HepG2 (cell line): ENCODE measurements around the gene ANKS4B. TPM values are rescaled to one million over a fixed set of nuclear protein-coding genes. Genes with fewer than 3 reads are reported as not detected.
A peak's percentile ranks its signal among the peaks of the same experiment; 100 is the strongest.

Source experiments
- AGO1 ChIP-seq: fragments of 200-400 bp; formaldehyde crosslinking; IDR thresholded peaks from 2 replicates; pipeline ENCODE4 v1.6.1; 2017; ENCODE audit warnings: mild to moderate bottlenecking, low read depth, low read length, moderate library complexity; ENCODE audit not compliant: poor library complexity, severe bottlenecking
- ERF ChIP-seq: IDR thresholded peaks from 2 replicates; pipeline ENCODE4 v1.6.1; 2018; ENCODE audit warnings: missing biosample characterization, missing genetic modification reagents
- HNRNPK ChIP-seq: fragments of 200-400 bp; formaldehyde crosslinking; IDR thresholded peaks from 2 replicates; pipeline ENCODE4 v1.6.1; 2018; ENCODE audit warnings: low read length, low read depth, moderate library complexity, mild to moderate bottlenecking; ENCODE audit not compliant: poor library complexity, severe bottlenecking
- JUN ChIP-seq: sonication (generic); formaldehyde crosslinking; IDR thresholded peaks from 2 replicates; pipeline ENCODE4 v1.4.0; 2020; ENCODE audit warnings: mild to moderate bottlenecking, missing genetic modification reagents
- KDM5B ChIP-seq: sonication (generic); formaldehyde crosslinking; IDR thresholded peaks from 2 replicates; pipeline ENCODE4 v1.4.0; 2020; ENCODE audit warnings: missing genetic modification reagents, mild to moderate bottlenecking, borderline replicate concordance
- RFXANK ChIP-seq: IDR thresholded peaks from 2 replicates; pipeline ENCODE4 v1.6.1; 2016
- SMAD3 ChIP-seq: sonication (generic); formaldehyde crosslinking; IDR thresholded peaks from 2 replicates; pipeline ENCODE4 v1.4.0; 2020; ENCODE audit warnings: missing genetic modification reagents
- TRIM22 ChIP-seq: fragments of 450-650 bp; IDR thresholded peaks from 2 replicates; pipeline ENCODE4 v1.6.1; 2017
- ZBTB7B ChIP-seq: sonication (generic); formaldehyde crosslinking; IDR thresholded peaks from 2 replicates; pipeline ENCODE4 v1.4.0; 2020; ENCODE audit warnings: missing genetic modification reagents
- ZNF160 ChIP-seq: sonication (generic); formaldehyde crosslinking; IDR thresholded peaks from 2 replicates; pipeline ENCODE4 v1.8.0; 2022; ENCODE audit warnings: mild to moderate bottlenecking, inconsistent platforms, missing genetic modification reagents
- ZNF20 ChIP-seq: sonication (generic); formaldehyde crosslinking; IDR thresholded peaks from 2 replicates; pipeline ENCODE4 v1.4.0; 2020; ENCODE audit warnings: mild to moderate bottlenecking, moderate library complexity, missing genetic modification reagents
- ZNF326 ChIP-seq: sonication (generic); formaldehyde crosslinking; IDR thresholded peaks from 2 replicates; pipeline ENCODE4 v1.4.0; 2020; ENCODE audit warnings: missing genetic modification reagents, borderline replicate concordance
- ZNF644 ChIP-seq: IDR thresholded peaks from 2 replicates; pipeline ENCODE4 v1.6.1; 2016; ENCODE audit warnings: low read depth
- ZNF747 ChIP-seq: sonication (generic); formaldehyde crosslinking; IDR thresholded peaks from 2 replicates; pipeline ENCODE4 v1.8.1; 2023; ENCODE audit warnings: missing genetic modification reagents, mild to moderate bottlenecking, borderline replicate concordance
- ZNF766 ChIP-seq: sonication (generic); formaldehyde crosslinking; IDR thresholded peaks from 2 replicates; pipeline ENCODE4 v1.5.0; 2020; ENCODE audit warnings: missing genetic modification reagents, borderline replicate concordance
- ZNF891 ChIP-seq: sonication (generic); formaldehyde crosslinking; IDR thresholded peaks from 2 replicates; pipeline ENCODE4 v1.5.0; 2020; ENCODE audit warnings: mild to moderate bottlenecking, missing genetic modification reagents
- polyA plus RNA-seq, 8 experiments: library from polyadenylated mRNA; depleted of rRNA in 3 of 8; stranded (reverse) in 7 of 8; unstranded in 1 of 8; fragments of >200 nt; fragmentation: Illumina TruSeq in 4 of 8; extraction: Trizol in 4 of 8; gene quantifications; 2 replicates each; pipeline versions ENCODE4 v1.2.1 to v1.2.3, GENCODE V29; 2011 to 2016; ENCODE audit warnings: low read depth in 4 of 8, missing spikeins in 1 of 8, mixed read lengths in 1 of 8; ENCODE audit not compliant: insufficient read depth in 1 of 8
- total RNA-seq, 5 experiments: library from RNA; depleted of rRNA; stranded (reverse); fragments of >200 nt; fragmentation: Illumina TruSeq; extraction: Trizol; gene quantifications; 2 replicates each; pipeline ENCODE4 v1.2.3, GENCODE V29; 2016; ENCODE audit warnings: low read depth in 1 of 5
- TF ChIP-seq, protein P1 (sequence below): sonication (generic); formaldehyde crosslinking; IDR thresholded peaks from 2 replicates; pipeline ENCODE4 v1.5.1; 2020; ENCODE audit warnings: mild to moderate bottlenecking, moderate library complexity, missing genetic modification reagents
- TF ChIP-seq, protein P2 (sequence below): sonication (generic); formaldehyde crosslinking; conservative IDR thresholded peaks from 2 replicates; pipeline ENCODE4 v1.4.0; 2020; ENCODE audit warnings: mild to moderate bottlenecking, missing genetic modification reagents, moderate library complexity
- TF ChIP-seq, protein P3 (sequence below): sonication (generic); formaldehyde crosslinking; IDR thresholded peaks from 2 replicates; pipeline ENCODE4 v1.5.0; 2020; ENCODE audit warnings: missing genetic modification reagents

The ANKS4B gene
- total and polyA plus RNA-seq, 2 of the 13 experiments (the other 11 are each of a cell fraction or from before 2014, with no cell fraction given) = 6.5 to 30.0 TPM

- TF ChIP-seq, protein P1, sequence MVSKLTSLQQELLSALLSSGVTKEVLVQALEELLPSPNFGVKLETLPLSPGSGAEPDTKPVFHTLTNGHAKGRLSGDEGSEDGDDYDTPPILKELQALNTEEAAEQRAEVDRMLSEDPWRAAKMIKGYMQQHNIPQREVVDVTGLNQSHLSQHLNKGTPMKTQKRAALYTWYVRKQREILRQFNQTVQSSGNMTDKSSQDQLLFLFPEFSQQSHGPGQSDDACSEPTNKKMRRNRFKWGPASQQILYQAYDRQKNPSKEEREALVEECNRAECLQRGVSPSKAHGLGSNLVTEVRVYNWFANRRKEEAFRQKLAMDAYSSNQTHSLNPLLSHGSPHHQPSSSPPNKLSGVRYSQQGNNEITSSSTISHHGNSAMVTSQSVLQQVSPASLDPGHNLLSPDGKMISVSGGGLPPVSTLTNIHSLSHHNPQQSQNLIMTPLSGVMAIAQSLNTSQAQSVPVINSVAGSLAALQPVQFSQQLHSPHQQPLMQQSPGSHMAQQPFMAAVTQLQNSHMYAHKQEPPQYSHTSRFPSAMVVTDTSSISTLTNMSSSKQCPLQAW = no peak
- TF ChIP-seq ZBTB7B (peak; percentile 30; the same call in 1 of the 2 replicates), ZNF326 (CRISPR knock-in tag) (no peak), ZNF747 (CRISPR knock-in tag) (peak; percentile 88; the same call in 1 of the 2 replicates), JUN (CRISPR knock-in tag) (peak; percentile 55; the same call in 1 of the 2 replicates), KDM5B (peak; percentile 99), SMAD3 (CRISPR knock-in tag) (peak; percentile 25; the same call in 1 of the 2 replicates), ZNF160 (CRISPR knock-in tag) (peak; percentile 88; the same call in 1 of the 2 replicates), ZNF644 (CRISPR knock-in tag) (0 out of 2 replicates have a peak, but pooled peaks have one; percentile 3), ZNF20 (0 out of 2 replicates have a peak, but pooled peaks have one; percentile 79), AGO1 (peak; percentile 45), ERF (peak; percentile 76; the same call in 1 of the 2 replicates), HNRNPK (peak; percentile 95), RFXANK (CRISPR knock-in tag) (no peak), ZNF891 (CRISPR knock-in tag) (peak; percentile 97), ZNF766 (peak; percentile 83; the same call in 1 of the 2 replicates), TRIM22 (no peak)
- TF ChIP-seq, protein P2, sequence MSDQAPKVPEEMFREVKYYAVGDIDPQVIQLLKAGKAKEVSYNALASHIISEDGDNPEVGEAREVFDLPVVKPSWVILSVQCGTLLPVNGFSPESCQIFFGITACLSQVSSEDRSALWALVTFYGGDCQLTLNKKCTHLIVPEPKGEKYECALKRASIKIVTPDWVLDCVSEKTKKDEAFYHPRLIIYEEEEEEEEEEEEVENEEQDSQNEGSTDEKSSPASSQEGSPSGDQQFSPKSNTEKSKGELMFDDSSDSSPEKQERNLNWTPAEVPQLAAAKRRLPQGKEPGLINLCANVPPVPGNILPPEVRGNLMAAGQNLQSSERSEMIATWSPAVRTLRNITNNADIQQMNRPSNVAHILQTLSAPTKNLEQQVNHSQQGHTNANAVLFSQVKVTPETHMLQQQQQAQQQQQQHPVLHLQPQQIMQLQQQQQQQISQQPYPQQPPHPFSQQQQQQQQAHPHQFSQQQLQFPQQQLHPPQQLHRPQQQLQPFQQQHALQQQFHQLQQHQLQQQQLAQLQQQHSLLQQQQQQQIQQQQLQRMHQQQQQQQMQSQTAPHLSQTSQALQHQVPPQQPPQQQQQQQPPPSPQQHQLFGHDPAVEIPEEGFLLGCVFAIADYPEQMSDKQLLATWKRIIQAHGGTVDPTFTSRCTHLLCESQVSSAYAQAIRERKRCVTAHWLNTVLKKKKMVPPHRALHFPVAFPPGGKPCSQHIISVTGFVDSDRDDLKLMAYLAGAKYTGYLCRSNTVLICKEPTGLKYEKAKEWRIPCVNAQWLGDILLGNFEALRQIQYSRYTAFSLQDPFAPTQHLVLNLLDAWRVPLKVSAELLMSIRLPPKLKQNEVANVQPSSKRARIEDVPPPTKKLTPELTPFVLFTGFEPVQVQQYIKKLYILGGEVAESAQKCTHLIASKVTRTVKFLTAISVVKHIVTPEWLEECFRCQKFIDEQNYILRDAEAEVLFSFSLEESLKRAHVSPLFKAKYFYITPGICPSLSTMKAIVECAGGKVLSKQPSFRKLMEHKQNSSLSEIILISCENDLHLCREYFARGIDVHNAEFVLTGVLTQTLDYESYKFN (CRISPR knock-in tag) = 0 out of 2 replicates have a peak, but pooled peaks have one; percentile 58
- TF ChIP-seq, protein P3, sequence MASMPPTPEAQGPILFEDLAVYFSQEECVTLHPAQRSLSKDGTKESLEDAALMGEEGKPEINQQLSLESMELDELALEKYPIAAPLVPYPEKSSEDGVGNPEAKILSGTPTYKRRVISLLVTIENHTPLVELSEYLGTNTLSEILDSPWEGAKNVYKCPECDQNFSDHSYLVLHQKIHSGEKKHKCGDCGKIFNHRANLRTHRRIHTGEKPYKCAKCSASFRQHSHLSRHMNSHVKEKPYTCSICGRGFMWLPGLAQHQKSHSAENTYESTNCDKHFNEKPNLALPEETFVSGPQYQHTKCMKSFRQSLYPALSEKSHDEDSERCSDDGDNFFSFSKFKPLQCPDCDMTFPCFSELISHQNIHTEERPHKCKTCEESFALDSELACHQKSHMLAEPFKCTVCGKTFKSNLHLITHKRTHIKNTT (CRISPR knock-in tag) = no peak
Measured at GRCh38 chr16:21301168-21301894, 67.8 kb downstream of the ANKS4B start (continued).
